OCI-LY1 (cell line): ENCODE data around the gene TRIM54.

Experiments
- H2AFZ ChIP-seq: fragments of 200-600 bp; sonication (generic), shearing (Covaris generic); 2 replicates; pipeline ENCODE4 v1.6.0; 2014; ENCODE audit warnings: antibody characterized with exemption, mild to moderate bottlenecking, low read length
- H3F3A ChIP-seq: fragments of 200-600 bp; sonication (generic), shearing (Covaris generic); 2 replicates; pipeline ENCODE4 v1.6.0; 2014; ENCODE audit warnings: mild to moderate bottlenecking, antibody characterized with exemption, low read length, moderate library complexity; ENCODE audit not compliant: insufficient read depth
- H3K27ac ChIP-seq: fragments of 200-600 bp; sonication (generic); 2 replicates; pipeline ENCODE4 v1.5.1; 2014; ENCODE audit warnings: low read length, mixed run types, mild to moderate bottlenecking, low read depth; ENCODE audit not compliant: poor library complexity, severe bottlenecking
- H3K27me3 ChIP-seq: fragments of 200-600 bp; sonication (generic); 2 replicates; pipeline ENCODE4 v1.6.0; 2014; ENCODE audit warnings: antibody characterized with exemption, mild to moderate bottlenecking, low read length, moderate library complexity; ENCODE audit not compliant: insufficient read depth
- H3K36me3 ChIP-seq: fragments of 200-600 bp; sonication (generic); 2 replicates; pipeline ENCODE4 v1.6.1; 2014; ENCODE audit warnings: mild to moderate bottlenecking, antibody characterized with exemption, low read length, moderate library complexity, mixed read lengths; ENCODE audit not compliant: insufficient read depth
- H3K4me1 ChIP-seq: fragments of 200-600 bp; sonication (generic); 2 replicates; pipeline ENCODE4 v1.5.1; 2014; ENCODE audit warnings: mild to moderate bottlenecking, low read length, moderate library complexity; ENCODE audit not compliant: insufficient read depth, severe bottlenecking
- H3K4me2 ChIP-seq: fragments of 200-600 bp; sonication (generic), shearing (Covaris generic); 2 replicates; pipeline ENCODE4 v1.6.1; 2014; ENCODE audit warnings: low read length
- H3K4me3 ChIP-seq: fragments of 200-600 bp; sonication (generic); 2 replicates; pipeline ENCODE4 v1.5.1; 2014; ENCODE audit warnings: low read length, low read depth, mild to moderate bottlenecking, mixed read lengths; ENCODE audit not compliant: poor library complexity, severe bottlenecking
- H3K79me2 ChIP-seq: fragments of 200-600 bp; shearing (Covaris generic); 2 replicates; pipeline ENCODE4 v1.6.1; 2016; ENCODE audit warnings: mixed run types, low read length, mixed read lengths; ENCODE audit not compliant: insufficient read depth
- H3K9ac ChIP-seq: fragments of 200-600 bp; sonication (generic), shearing (Covaris generic); 2 replicates; pipeline ENCODE4 v1.6.1; 2014; ENCODE audit warnings: mild to moderate bottlenecking, low read length, mixed read lengths
- H3K9me2 ChIP-seq: fragments of 200-600 bp; sonication (generic), shearing (Covaris generic); 2 replicates; pipeline ENCODE4 v1.6.1; 2014; ENCODE audit warnings: low read depth, mild to moderate bottlenecking, low read length, mixed read lengths
- H3K9me3 ChIP-seq: fragments of 200-600 bp; shearing (Covaris generic); 2 replicates; pipeline ENCODE4 v1.6.1; 2014; ENCODE audit warnings: low read length, mixed read lengths
- H4K20me1 ChIP-seq: fragments of 200-600 bp; sonication (generic), shearing (Covaris generic); 2 replicates; pipeline ENCODE4 v1.6.0; 2016; ENCODE audit warnings: mild to moderate bottlenecking, low read length; ENCODE audit not compliant: insufficient read depth
- CTCF ChIP-seq: fragments of 200-600 bp; sonication (generic), shearing (Covaris generic); IDR thresholded peaks from 2 replicates; pipeline ENCODE4 v1.5.1; 2017; ENCODE audit warnings: mild to moderate bottlenecking, antibody characterized with exemption, low read length, moderate library complexity, mixed read lengths
- EZH2 ChIP-seq: fragments of 200-600 bp; sonication (generic), shearing (Covaris generic); IDR thresholded peaks from 2 replicates; pipeline ENCODE4 v1.8.0; 2017; ENCODE audit warnings: borderline replicate concordance, mixed run types, mild to moderate bottlenecking, antibody characterized with exemption, low read length, moderate library complexity, mixed read lengths

TRIM54 gene

DNA sequence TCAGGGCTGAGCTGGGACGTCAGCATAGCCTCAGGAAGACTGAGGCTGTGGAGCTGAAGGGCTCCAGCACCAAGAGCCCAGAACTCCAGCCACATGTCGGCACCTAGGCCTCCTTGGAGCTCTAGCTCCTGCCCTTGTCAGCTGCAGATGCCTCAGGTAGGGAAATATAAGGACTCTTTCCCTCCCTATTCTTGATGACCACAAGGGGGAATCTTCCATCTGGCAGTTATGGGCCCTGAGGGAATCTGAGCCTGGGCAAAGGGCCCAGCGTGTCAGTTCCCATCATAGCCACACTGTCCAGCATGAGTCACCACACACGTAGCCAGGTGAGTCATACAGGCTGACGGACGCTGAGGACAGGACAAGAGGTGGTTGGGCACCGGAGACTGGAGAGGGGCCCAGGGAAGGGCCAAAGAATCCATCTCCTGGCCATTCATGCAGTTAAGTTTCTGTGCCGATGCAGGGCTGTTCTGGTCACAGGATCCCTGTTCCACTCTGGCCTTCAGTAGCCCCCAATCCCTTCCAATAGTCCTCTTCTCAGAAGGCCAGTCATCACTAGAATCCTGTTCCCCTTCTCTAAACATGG is 38.8 kb downstream of the TRIM54 start:
- peaks cover 3% of the 10 kb centered on the region; the same call in 1 of the 2 replicates for H3K79me2 ChIP-seq
- H3F3A ChIP-seq, result peaks cover 5% of the 10 kb centered on the region
- no peaks in the 10 kb centered on the region for H3K9me3 ChIP-seq
- TF ChIP-seq EZH2, result no peak
- no peak for TF ChIP-seq CTCF
- H3K27me3 ChIP-seq, result no peaks in the 10 kb centered on the region
- H3K4me3 ChIP-seq, result no peak overlapping the region
- H4K20me1 ChIP-seq, result no peaks in the 10 kb centered on the region
- H3K4me1 ChIP-seq, result peaks cover 21% of the 10 kb centered on the region
- H3K27ac ChIP-seq, result no peak overlapping the region
- peak overlapping the region; percentile 100; the same call in 1 of the 2 replicates for H3K9ac ChIP-seq
- peaks cover 14% of the 10 kb centered on the region for H3K36me3 ChIP-seq
- peak overlapping the region; percentile 99; the same call in 1 of the 2 replicates for H3K4me2 ChIP-seq
- no peak overlapping the region for H2AFZ ChIP-seq
- H3K9me2 ChIP-seq, result no peaks in the 10 kb centered on the region

- Histone ChIP-seq H3K9me2 (no peaks in the 10 kb centered on the region), H4K20me1 (no peaks in the 10 kb centered on the region), H3K9ac (peak overlapping the region; percentile 100), H3K79me2 (peaks cover 3% of the 10 kb centered on the region; the same call in 1 of the 2 replicates), H3K4me3 (peak overlapping the region; percentile 97), H3K27me3 (no peaks in the 10 kb centered on the region), H3K9me3 (no peaks in the 10 kb centered on the region), H3K27ac (peak overlapping the region; percentile 74), H2AFZ (no peak overlapping the region), H3K36me3 (peaks cover 20% of the 10 kb centered on the region), H3K4me2 (peak overlapping the region; percentile 99), H3K4me1 (peaks cover 21% of the 10 kb centered on the region), H3F3A (peaks cover 5% of the 10 kb centered on the region)
- no peak for TF ChIP-seq CTCF
- TF ChIP-seq EZH2, result no peak
Observed at GRCh38 chr2:27322301-27322765, 40.1 kb downstream of the TRIM54 start.

GRCh38 chr2:27322766-27323595 is 40.8 kb downstream of the TRIM54 start, which contains the start of gene MPV17:
MPV17 (minus strand) TSS chr2:27323097; CDS start chr2:27322517, 580 bp downstream.
- Histone ChIP-seq H3K27ac (peak within 1 kb of the TSS; percentile 74), H3K4me2 (peak within 1 kb of the TSS; percentile 99), H3K4me1 (peaks cover 21% of the 10 kb centered on the region), H3K27me3 (no peaks in the 10 kb centered on the region), H4K20me1 (no peaks in the 10 kb centered on the region), H3F3A (peaks cover 5% of the 10 kb centered on the region), H3K79me2 (peaks cover 3% of the 10 kb centered on the region; the same call in 1 of the 2 replicates), H3K36me3 (peaks cover 25% of the 10 kb centered on the region), H3K4me3 (peak within 1 kb of the TSS; percentile 97), H3K9me2 (no peaks in the 10 kb centered on the region), H3K9ac (peak within 1 kb of the TSS; percentile 100), H3K9me3 (no peaks in the 10 kb centered on the region), H2AFZ (no peak within 1 kb of the TSS)
- TF ChIP-seq CTCF (no peak), EZH2 (no peak)
